NOMO-1 (cell line): ENCODE data around the gene COX5B.

Experiments
- DNase-seq, 2 experiments: peaks; one replicate each; lab custom pipeline; 2025; ENCODE audit not compliant: unreplicated experiment in 2 of 2; lab: John Stamatoyannopoulos, UW

Gene COX5B

DNA sequence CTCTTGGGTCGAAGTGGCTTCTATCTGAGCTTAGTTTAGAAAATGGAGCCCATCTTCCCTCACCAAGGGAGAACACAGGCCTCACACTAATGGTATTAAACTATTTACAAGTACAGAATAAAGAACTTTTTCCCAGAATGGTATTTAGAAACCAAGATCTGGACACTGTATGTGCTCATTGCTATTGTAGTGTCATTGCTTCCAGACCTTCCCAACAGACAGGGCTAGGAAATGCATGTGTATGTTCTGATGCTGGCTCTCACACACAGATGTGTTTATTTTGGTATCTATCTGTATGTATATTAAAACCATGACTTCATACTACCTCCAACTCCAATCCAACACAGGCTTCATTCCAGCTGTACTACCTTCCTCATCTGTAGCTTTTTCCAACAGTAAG is 8.0 kb downstream of the COX5B start:
- DNase-seq: no peak

GRCh38 chr2:97654309-97654708 is 8.4 kb downstream of the COX5B start:
- DNase-seq: no peak

DNA sequence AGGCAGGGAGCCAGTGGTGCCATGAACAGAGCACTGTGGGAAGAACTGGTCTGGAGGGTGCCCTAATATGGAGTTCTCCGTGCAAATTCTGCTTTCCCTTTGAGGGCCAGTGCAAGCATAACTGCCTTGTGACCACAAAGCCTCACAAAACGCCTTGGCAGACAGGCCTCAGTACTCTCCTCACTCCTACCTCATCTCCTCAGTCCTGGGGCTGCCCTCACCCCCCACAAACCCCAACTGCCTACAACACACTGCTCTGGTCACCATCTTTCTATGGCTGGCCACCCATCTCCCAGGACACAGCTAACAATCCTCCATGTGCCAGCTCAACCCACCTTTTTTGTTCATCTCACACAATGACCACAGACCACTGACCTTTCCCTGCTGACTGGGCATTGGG is 8.9 kb downstream of the COX5B start:
- DNase-seq: no peak

- no peak for DNase-seq
Observed at GRCh38 chr2:97656129-97656755, 10.4 kb downstream of the COX5B start.

DNA sequence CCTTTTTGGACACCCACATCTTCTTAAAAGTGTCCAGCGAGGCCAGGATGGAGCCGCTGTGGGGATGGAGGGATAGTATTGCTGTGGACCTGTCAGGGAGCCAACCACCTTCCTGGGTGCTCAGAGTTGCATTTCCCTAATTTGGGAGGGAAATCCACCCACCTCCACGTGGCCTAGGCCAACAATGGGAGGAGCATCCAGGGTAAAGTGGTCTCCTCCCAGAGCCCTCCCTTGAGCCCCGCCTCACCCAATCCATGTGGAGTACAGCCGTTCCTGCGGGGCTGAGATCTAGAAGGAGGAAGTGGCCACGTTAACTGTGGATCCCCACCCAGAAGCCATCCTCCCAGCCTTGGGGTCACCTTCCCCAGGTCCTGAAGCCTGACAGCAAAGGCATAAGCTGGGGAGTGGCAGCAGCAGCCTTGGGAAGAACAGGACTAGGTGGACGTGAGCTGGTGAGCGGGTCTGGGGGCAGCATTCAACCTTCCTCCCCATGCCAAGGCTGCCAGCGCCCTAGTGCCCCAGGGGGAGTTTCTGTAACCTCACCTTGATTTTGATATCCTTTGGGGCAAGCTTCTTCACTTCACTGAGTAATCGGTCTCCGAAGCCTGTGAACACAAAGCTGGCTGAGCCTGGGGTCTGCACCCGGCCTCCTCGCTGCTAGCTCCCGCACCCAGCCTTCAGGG is 11.2 kb downstream of the COX5B start:
- DNase-seq: no peak

- no peak for DNase-seq
Observed at GRCh38 chr2:97657986-97658690, 12.3 kb downstream of the COX5B start.

GRCh38 chr2:97658691-97659157 is 12.9 kb downstream of the COX5B start:
- DNase-seq: no peak

DNA sequence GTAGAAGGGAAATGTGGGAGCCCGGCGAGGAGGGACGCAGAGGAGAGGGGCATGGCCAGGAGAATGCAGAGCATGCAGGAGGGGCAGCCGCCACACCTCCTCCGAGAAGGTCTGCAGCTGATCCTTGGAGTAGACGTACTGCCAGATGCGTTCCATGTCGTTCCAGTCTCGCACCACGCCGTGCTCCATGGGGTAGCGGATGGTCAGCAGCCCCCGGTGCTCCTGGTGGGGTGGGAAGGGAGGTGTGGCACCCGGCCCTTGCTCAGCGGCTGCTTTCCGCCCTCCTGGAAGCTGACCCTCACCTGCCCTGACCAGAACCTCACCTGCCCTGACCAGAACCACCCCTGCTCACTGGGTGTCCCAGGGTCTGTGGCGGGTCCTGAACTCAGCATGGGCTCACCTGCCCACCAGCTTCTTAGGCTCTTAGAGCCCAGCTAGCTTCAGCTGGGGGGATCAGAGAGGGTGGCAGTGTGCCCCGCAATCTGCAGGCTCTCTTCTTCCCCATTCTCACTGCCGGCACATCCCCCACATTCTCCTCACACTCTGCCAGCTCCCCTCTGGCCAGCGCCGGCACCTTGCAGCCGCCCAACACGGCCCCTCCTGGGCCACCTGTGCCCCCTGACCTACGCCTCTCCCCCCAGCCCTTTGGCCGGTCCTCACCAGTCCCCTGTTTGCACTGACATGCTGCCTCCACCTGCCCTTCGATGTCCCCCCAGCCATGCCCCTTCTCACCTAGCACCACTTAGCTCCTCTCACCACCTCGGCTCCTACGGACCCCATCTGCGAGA is 13.6 kb downstream of the COX5B start:
- no peak for DNase-seq

DNA sequence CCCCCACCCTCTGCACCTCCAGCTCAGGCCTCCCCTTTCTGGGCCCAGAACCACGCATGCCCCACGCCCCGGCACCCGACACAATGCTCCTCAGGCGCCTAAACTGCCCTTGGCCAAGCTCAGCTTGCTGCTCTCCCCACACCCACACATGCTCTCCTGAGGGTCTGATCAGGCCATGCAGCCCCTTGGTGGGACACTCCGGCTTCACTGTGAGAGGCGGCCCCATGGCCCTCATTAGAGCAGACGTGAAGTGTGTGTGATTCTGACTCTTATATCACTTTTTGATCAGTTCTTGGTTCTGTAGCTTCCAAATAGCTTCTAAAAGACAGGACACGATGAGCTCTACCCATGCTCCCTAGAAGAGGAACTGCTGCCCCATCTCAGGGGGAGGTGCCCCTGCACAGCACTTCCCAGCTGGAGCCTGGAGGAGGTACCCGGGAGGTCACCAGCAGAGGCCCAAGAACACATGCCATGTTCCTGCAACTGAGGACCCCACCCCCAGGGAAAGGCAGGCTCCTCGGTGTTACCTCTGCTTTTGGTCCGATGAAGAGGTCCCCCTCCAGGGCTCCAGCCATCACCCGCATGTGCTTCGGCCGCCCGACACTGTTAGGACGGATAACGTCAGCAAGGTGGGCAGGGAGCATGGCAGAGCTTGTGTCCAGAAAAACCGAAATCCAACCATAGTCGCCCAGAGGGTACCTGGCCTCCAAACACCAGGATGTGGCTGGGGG is 14.3 kb downstream of the COX5B start:
- no peak for DNase-seq

DNA sequence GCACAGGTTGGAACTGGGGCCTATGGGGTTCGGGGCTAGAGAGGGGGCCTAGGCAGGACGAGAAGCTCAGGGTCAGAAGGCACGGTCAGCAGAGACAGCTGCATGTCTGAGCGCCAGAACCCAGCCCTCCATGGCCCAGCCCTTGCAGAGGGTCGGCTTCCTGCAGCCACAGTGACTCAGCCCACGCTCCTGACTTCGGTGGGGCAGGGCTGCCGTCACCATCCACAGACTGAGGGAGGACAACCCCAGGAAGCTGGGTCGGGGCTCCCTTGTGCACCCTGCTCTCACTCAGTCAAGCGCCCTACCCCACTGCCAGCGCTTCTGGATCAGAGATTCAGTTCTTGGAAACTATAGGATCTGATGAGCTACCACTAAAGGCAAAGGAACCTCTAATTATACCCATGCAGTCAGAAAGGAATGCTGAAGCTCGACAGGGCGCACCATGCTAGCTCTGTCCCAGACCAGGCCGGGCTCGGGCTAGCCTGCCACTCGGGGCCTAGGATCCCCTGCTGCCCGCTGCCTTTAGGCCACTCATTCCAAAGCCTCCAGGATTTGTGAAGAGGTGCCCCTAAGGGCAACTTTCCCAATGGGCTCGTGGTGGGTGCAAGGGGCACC is 15.0 kb downstream of the COX5B start:
- DNase-seq: no peak

- DNase-seq: no peak
Observed at GRCh38 chr2:97661927-97662326, 16.1 kb downstream of the COX5B start.

DNA sequence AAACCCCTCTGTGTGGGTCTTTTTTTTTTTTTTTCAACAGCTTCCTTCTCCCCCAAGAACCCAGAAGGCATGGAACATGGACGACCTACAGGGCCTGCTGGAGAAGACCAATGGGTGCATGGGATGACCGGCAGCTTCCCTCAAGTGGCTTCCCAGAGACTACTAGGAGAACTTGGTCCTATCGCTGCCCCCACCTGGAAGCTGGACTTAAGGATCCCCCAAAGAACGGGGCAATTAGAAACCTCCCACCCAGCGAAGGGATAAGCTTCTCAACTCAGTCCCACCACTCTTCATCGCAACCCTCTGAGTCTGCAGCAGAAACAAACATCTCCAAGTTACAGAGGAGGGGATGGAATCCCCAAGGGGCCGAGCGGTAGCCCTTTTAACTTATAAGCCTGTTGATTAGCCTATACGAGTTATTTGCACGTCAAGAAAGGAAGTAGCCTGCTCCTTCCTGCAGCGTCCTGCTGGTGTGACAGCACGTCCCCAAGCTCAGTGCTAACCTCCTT is 16.6 kb downstream of the COX5B start:
- DNase-seq: peak; percentile 19 to 33

DNA sequence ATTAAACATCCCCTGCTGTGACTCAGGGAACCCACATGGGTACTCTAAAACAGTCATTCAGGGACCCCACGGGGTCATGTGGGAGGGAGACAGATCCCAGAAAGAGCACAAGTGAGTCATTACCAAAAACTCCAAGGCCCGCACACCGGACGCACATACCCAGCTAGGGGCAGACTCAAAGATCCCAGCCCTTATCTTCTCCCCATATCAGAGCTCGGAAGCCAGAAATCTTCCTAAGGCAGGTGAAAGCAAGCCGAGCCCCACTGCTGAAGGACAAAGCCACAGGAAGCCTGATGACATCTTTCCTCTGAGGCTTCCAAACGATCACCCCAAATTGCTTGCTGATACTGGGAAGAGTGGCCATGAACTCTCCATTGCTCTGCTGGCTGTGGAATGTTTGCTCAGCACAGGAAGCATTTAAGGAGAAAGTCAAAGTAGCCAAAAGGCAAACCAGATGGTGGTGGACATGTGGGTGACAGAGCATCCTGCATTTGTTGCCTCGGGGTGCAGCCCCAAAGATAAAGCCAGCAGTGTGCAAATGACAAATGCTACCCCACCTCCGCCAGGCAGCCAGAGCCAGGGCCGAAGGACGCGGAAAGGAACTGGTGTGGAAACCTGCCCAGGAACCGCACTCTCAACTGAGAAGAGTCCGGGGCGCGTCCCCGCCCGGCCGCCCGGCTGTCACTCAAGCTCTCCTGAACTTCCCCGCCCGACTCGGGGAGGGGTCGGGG is 17.2 kb downstream of the COX5B start:
- DNase-seq: peak; percentile 57 to 72

GRCh38 chr2:97663626-97663961 is 17.7 kb downstream of the COX5B start:
- no peak for DNase-seq

GRCh38 chr2:97663962-97664635 is 18.2 kb downstream of the COX5B start, which contains the start of gene ACTR1B:
Gene ACTR1B, minus strand, starts transcription at chr2:97664044. Its CDS starts 154 bp downstream, at chr2:97663890.
- DNase-seq: peak; percentile 98 to 99

GRCh38 chr2:97664636-97664970 is 18.7 kb downstream of the COX5B start:
- no peak for DNase-seq

DNA sequence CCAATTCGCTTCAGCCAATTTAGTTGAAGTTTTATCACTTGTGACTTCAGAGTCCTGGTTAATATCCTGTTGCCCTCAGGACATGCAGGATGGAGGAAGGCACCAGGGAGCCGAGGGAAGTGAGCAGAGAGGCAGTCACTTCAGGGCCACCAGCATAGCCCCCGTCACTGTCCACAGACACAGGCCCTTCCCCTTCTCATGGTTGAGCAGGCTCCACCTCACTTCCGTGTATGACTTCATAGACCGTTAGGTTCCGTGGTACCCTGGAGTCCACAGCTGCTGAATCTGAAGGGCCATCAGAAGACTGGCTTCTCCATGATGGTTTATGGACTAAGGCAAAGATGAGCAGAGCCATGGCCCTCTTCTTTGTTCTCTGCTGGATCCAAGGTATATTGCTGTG is 23.6 kb downstream of the COX5B start, which contains the start of gene C2orf92:
TSS of gene C2orf92 (plus strand) at position 266 of the 400 bp plus-strand sequence. CDS start at position 342, 76 bp downstream.
- DNase-seq: no peak

GRCh38 chr2:97670471-97670870 is 24.6 kb downstream of the COX5B start:
- DNase-seq: no peak

GRCh38 chr2:97671526-97671925 is 25.7 kb downstream of the COX5B start:
- no peak for DNase-seq
